ENCODE data around the gene ACAP2.
"Not testable (repeated sequence)": the region's sequence is repeated elsewhere in the genome, so short reads cannot be mapped to it uniquely, and the experiment has no call there.

ACAP2 gene

GRCh38 chr3:195365371-195365770 lies 77.4 kb downstream of the ACAP2 start:
- DNase-seq (ENCODE audit: insufficient read length, low spot score) (no peak), FAIRE-seq (no peak)
- no peak for TF ChIP-seq POLR2A (IDR thresholded peaks at IDR 0.05; ENCODE audit: low read depth, low read length)
- TF ChIP-seq POLR2AphosphoS5 (IDR thresholded peaks at IDR 0.05; ENCODE audit: low read depth, low read length), result no peak
- TF ChIP-seq TAF1 (IDR thresholded peaks at IDR 0.05; ENCODE audit: low read depth, low read length), result no peak
- TF ChIP-seq PAX5 (IDR thresholded peaks at IDR 0.05; ENCODE audit: insufficient read depth, low read length, severe bottlenecking), result no peak
- TF ChIP-seq SPI1 (IDR thresholded peaks at IDR 0.05; ENCODE audit: low read depth, low read length), result no peak
- TF ChIP-seq POU2F2 (IDR thresholded peaks at IDR 0.05; ENCODE audit: low read depth, low read length), result no peak

- FAIRE-seq, result not testable (repeated sequence)
Measured at GRCh38 chr3:195357797-195358196, 85.0 kb downstream of the ACAP2 start.

DNA sequence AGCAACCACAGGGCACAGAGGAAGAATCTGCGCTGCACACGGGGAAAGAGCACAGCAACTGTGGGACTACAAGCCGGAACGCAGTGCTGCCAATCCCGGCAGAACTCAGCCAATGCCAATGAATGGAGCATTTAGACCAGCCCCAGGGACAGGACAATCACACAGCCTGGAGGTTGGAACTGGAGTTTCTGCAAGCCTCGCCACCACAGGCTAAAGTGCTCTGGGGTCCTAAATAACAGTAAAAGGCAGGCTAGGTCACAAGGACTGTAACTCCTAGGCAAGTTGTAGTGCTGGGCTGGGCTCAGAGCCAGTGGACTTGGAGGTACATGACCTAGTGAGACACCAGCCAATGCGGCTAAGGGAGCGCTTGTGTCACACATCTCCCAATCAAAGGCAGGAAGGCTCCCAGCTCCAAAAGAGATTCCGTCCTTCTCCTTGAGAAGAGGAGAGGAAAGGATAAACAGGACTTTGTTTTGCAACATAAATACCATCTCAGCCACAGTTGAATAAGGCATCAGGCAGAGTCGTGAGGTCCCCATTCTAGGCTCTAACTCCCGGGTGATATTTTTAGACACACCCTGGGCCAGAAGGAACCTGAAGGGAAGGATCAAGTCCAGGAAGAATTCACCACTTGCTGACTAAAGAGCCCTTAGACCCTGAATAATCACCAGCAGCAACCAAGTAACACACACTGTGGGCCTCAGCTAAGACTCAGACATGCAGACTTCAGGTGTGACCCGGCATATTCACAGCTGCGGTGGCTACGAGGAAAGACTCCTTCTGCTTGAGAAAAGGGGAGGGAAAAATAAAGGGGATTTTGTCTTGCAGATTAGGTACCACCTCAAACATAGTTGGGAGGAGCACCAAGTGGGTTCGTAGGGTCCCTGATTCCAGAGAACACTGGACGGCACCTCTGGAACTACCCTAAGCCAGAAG lies 86.4 kb downstream of the ACAP2 start:
- no peak for TF ChIP-seq POLR2AphosphoS5 (IDR thresholded peaks at IDR 0.05; ENCODE audit: low read depth, low read length)
- no peak for FAIRE-seq
- DNase-seq (ENCODE audit: insufficient read length, low spot score), result no peak

More at GRCh38 chr3:195357797-195358196, 85.0 kb downstream of the ACAP2 start:
- DNase-seq (ENCODE audit: insufficient read length, low spot score), result not testable (repeated sequence)

DNA sequence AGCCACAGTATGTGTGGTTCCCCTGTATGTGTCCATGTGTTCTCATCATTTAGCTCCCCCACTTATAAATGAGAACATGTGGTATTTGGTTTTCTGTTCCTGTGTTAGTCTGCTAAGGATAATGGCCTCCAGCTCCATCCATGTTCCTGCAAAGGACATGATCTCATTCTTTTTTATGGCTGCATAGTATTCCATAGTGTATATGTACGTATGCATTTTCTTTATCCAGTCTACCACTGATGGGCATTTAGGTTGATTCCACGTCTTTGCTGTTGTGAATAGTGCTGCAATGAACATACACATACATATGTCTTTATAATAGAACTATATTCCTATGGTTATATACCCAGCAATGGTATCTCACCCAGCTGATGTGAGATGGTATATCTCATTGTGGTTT lies 88.8 kb downstream of the ACAP2 start:
- DNase-seq (ENCODE audit: insufficient read length, low spot score); FAIRE-seq: not testable (repeated sequence)

GRCh38 chr3:195352895-195353488 lies 89.8 kb downstream of the ACAP2 start:
- TF ChIP-seq PAX5 (IDR thresholded peaks at IDR 0.05; ENCODE audit: insufficient read depth, low read length, severe bottlenecking), result no peak
- no peak for TF ChIP-seq SPI1 (IDR thresholded peaks at IDR 0.05; ENCODE audit: low read depth, low read length)
- TF ChIP-seq TAF1 (IDR thresholded peaks at IDR 0.05; ENCODE audit: low read depth, low read length), result no peak
- no peak for TF ChIP-seq POLR2AphosphoS5 (IDR thresholded peaks at IDR 0.05; ENCODE audit: low read depth, low read length)
- no peak for TF ChIP-seq POU2F2 (IDR thresholded peaks at IDR 0.05; ENCODE audit: low read depth, low read length)
- no peak for TF ChIP-seq POLR2A (IDR thresholded peaks at IDR 0.05; ENCODE audit: low read depth, low read length)
- no peak for DNase-seq (ENCODE audit: insufficient read length, low spot score)
- no peak for FAIRE-seq

GRCh38 chr3:195348426-195349115 lies 94.2 kb downstream of the ACAP2 start:
- DNase-seq (ENCODE audit: insufficient read length, low spot score) (no peak), FAIRE-seq (no peak)
- TF ChIP-seq TAF1 (IDR thresholded peaks at IDR 0.05; ENCODE audit: low read depth, low read length), result no peak
- TF ChIP-seq SPI1 (IDR thresholded peaks at IDR 0.05; ENCODE audit: low read depth, low read length), result no peak
- TF ChIP-seq POLR2AphosphoS5 (IDR thresholded peaks at IDR 0.05; ENCODE audit: low read depth, low read length), result no peak
- TF ChIP-seq POU2F2 (IDR thresholded peaks at IDR 0.05; ENCODE audit: low read depth, low read length), result no peak
- TF ChIP-seq PAX5 (IDR thresholded peaks at IDR 0.05; ENCODE audit: insufficient read depth, low read length, severe bottlenecking), result no peak
- no peak for TF ChIP-seq POLR2A (IDR thresholded peaks at IDR 0.05; ENCODE audit: low read depth, low read length)

- TF ChIP-seq TAF1 (IDR thresholded peaks at IDR 0.05; ENCODE audit: low read depth, low read length), result no peak
- no peak for TF ChIP-seq POLR2A (IDR thresholded peaks at IDR 0.05; ENCODE audit: low read depth, low read length)
- TF ChIP-seq POLR2AphosphoS5 (IDR thresholded peaks at IDR 0.05; ENCODE audit: low read depth, low read length), result no peak
- TF ChIP-seq PAX5 (IDR thresholded peaks at IDR 0.05; ENCODE audit: insufficient read depth, low read length, severe bottlenecking), result no peak
- TF ChIP-seq POU2F2 (IDR thresholded peaks at IDR 0.05; ENCODE audit: low read depth, low read length), result no peak
- TF ChIP-seq SPI1 (IDR thresholded peaks at IDR 0.05; ENCODE audit: low read depth, low read length), result no peak
- no peak for DNase-seq (ENCODE audit: insufficient read length, low spot score)
Measured at GRCh38 chr3:195337747-195338146, 105.1 kb downstream of the ACAP2 start.

GRCh38 chr3:195334967-195335366 lies 107.9 kb downstream of the ACAP2 start:
- DNase-seq (ENCODE audit: insufficient read length, low spot score) (no peak), FAIRE-seq (no peak)
- TF ChIP-seq PAX5 (IDR thresholded peaks at IDR 0.05; ENCODE audit: insufficient read depth, low read length, severe bottlenecking) (no peak), POU2F2 (IDR thresholded peaks at IDR 0.05; ENCODE audit: low read depth, low read length) (no peak), TAF1 (IDR thresholded peaks at IDR 0.05; ENCODE audit: low read depth, low read length) (no peak), POLR2AphosphoS5 (IDR thresholded peaks at IDR 0.05; ENCODE audit: low read depth, low read length) (no peak), SPI1 (IDR thresholded peaks at IDR 0.05; ENCODE audit: low read depth, low read length) (no peak), POLR2A (IDR thresholded peaks at IDR 0.05; ENCODE audit: low read depth, low read length) (no peak)

More at GRCh38 chr3:195337747-195338146, 105.1 kb downstream of the ACAP2 start:
- no peak for FAIRE-seq

- DNase-seq (ENCODE audit: insufficient read length, low spot score) (no peak), FAIRE-seq (no peak)
- TF ChIP-seq TAF1 (IDR thresholded peaks at IDR 0.05; ENCODE audit: low read depth, low read length) (no peak), POLR2AphosphoS5 (IDR thresholded peaks at IDR 0.05; ENCODE audit: low read depth, low read length) (no peak), PAX5 (IDR thresholded peaks at IDR 0.05; ENCODE audit: insufficient read depth, low read length, severe bottlenecking) (no peak), SPI1 (IDR thresholded peaks at IDR 0.05; ENCODE audit: low read depth, low read length) (no peak), POU2F2 (IDR thresholded peaks at IDR 0.05; ENCODE audit: low read depth, low read length) (no peak), POLR2A (IDR thresholded peaks at IDR 0.05; ENCODE audit: low read depth, low read length) (no peak)
Measured at GRCh38 chr3:195319060-195319459, 123.8 kb downstream of the ACAP2 start.

DNA sequence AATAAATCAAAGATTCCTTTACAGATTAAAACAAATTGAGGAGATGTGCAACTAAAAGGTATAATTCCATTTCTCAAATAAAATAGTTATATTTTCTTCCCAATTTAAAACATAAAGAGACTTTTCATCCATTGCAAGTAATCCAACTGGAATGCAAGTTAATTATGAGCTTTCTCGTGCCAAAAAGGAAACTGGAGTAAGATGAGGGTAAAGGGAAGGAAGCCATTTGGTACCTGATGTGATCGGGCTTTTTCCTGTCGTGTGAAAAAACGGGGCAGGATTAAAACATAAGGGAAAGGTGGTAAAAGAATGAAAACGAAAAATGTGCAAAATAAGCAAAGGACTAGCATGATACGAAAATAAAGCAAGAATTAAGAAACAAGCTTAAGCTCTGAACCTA lies 130.1 kb downstream of the ACAP2 start:
- no peak for DNase-seq (ENCODE audit: insufficient read length, low spot score)
- FAIRE-seq, result no peak
- no peak for TF ChIP-seq POLR2AphosphoS5 (IDR thresholded peaks at IDR 0.05; ENCODE audit: low read depth, low read length)
- no peak for TF ChIP-seq TAF1 (IDR thresholded peaks at IDR 0.05; ENCODE audit: low read depth, low read length)
- TF ChIP-seq PAX5 (IDR thresholded peaks at IDR 0.05; ENCODE audit: insufficient read depth, low read length, severe bottlenecking), result no peak
- no peak for TF ChIP-seq POU2F2 (IDR thresholded peaks at IDR 0.05; ENCODE audit: low read depth, low read length)
- no peak for TF ChIP-seq POLR2A (IDR thresholded peaks at IDR 0.05; ENCODE audit: low read depth, low read length)

Data from GM12891 (cell line).